IPS-15b (cell line): Measurements from ENCODE around the gene ZNF787.
A peak's percentile ranks its signal among the peaks of the same experiment; 100 is the strongest.

Experiments used
- H3K27me3 ChIP-seq: one replicate; pipeline ENCODE4 v1.6.1; 2013; ENCODE audit warnings: low read length; ENCODE audit not compliant: control insufficient read depth, insufficient read depth
- H3K36me3 ChIP-seq: one replicate; pipeline ENCODE4 v1.6.1; 2013; ENCODE audit warnings: low read length; ENCODE audit not compliant: control insufficient read depth, insufficient read depth
- H3K4me1 ChIP-seq: one replicate; pipeline ENCODE4 v1.6.1; 2013; ENCODE audit warnings: mild to moderate bottlenecking, low read length; ENCODE audit not compliant: control insufficient read depth, insufficient read depth
- H3K4me3 ChIP-seq: one replicate; pipeline ENCODE4 v1.5.1; 2013; ENCODE audit warnings: low read depth, low read length
- H3K9ac ChIP-seq: one replicate; pipeline ENCODE4 v1.6.1; 2013; ENCODE audit warnings: low read depth, mild to moderate bottlenecking, low read length
- H3K9me3 ChIP-seq: one replicate; pipeline ENCODE4 v1.6.1; 2013; ENCODE audit warnings: mild to moderate bottlenecking, low read length; ENCODE audit not compliant: control insufficient read depth, insufficient read depth

Gene ZNF787

GRCh38 chr19:56066152-56067023, 54.7 kb downstream of the ZNF787 start:
- peaks cover 16% of the 10 kb centered on the region for H3K27me3 ChIP-seq
- H3K9me3 ChIP-seq, result no peaks in the 10 kb centered on the region
- no peak overlapping the region for H3K9ac ChIP-seq
- H3K4me1 ChIP-seq, result no peaks in the 10 kb centered on the region
- H3K4me3 ChIP-seq, result peak overlapping the region; percentile 60
- H3K36me3 ChIP-seq, result no peaks in the 10 kb centered on the region

- peaks cover 10% of the 10 kb centered on the region for H3K9me3 ChIP-seq
- H3K9ac ChIP-seq, result no peak overlapping the region
- no peaks in the 10 kb centered on the region for H3K36me3 ChIP-seq
- no peaks in the 10 kb centered on the region for H3K4me1 ChIP-seq
- no peak overlapping the region for H3K4me3 ChIP-seq
- H3K27me3 ChIP-seq, result no peaks in the 10 kb centered on the region
Measured at GRCh38 chr19:56053596-56053995, 67.5 kb downstream of the ZNF787 start.
